LNCaP clone FGC (cell line): Measurements from ENCODE around the gene MICAL1.

ENCODE experiments used
- DNase-seq: peaks from one replicate; pipeline ENCODE4 v3.0.0-alpha.2; 2011; ENCODE audit warnings: low read depth
- H3K4me3 ChIP-seq: 2 replicates; pipeline ENCODE4 v1.5.1; 2011; ENCODE audit warnings: mild to moderate bottlenecking, low read depth, low read length, control low read depth
- TF ChIP-seq, protein P1 (sequence below): IDR thresholded peaks from 2 replicates; pipeline ENCODE4 v1.5.1; 2012; ENCODE audit warnings: mild to moderate bottlenecking; ENCODE audit not compliant: control insufficient read depth, insufficient read depth; ENCODE audit errors: extremely low read depth

MICAL1 gene

GRCh38 chr6:109458774-109459531, 3.4 kb upstream of the MICAL1 start:
- DNase-seq, result no peak
- TF ChIP-seq, protein P1, sequence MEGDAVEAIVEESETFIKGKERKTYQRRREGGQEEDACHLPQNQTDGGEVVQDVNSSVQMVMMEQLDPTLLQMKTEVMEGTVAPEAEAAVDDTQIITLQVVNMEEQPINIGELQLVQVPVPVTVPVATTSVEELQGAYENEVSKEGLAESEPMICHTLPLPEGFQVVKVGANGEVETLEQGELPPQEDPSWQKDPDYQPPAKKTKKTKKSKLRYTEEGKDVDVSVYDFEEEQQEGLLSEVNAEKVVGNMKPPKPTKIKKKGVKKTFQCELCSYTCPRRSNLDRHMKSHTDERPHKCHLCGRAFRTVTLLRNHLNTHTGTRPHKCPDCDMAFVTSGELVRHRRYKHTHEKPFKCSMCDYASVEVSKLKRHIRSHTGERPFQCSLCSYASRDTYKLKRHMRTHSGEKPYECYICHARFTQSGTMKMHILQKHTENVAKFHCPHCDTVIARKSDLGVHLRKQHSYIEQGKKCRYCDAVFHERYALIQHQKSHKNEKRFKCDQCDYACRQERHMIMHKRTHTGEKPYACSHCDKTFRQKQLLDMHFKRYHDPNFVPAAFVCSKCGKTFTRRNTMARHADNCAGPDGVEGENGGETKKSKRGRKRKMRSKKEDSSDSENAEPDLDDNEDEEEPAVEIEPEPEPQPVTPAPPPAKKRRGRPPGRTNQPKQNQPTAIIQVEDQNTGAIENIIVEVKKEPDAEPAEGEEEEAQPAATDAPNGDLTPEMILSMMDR, result no peak
- H3K4me3 ChIP-seq, result no peak overlapping the region

- no peak overlapping the region for H3K4me3 ChIP-seq
- TF ChIP-seq, protein P1, result no peak
- DNase-seq, result no peak
Observed at GRCh38 chr6:109457562-109457996, 2.0 kb upstream of the MICAL1 start.

- DNase-seq, result no peak
- H3K4me3 ChIP-seq, result no peak overlapping the region
- TF ChIP-seq, protein P1, result no peak
Observed at GRCh38 chr6:109456710-109457561, 1.4 kb upstream of the MICAL1 start.

DNA sequence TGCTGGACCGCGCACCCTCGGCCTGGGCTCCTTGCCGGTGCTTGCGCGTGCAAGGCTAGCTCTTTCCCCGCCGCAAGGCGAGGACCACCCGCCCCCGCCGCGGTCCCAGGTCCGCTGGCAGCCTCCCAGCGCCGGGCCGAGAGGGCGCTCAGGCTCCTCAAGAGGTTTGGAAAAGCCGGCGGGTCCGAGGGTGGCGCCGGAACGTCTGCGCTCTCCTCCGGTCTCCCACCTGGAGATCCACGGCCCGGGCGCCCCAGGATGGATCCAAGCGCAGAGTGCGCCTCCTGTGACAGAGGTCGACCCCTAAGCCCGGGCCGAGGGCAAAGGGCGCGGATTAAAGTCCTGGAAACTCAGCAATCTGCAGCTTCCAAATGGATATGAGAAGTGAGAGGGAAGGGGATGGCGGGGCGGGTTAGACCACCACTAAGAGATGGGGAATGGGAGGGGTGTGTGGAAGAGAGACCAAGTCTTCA, 575 bp upstream of the MICAL1 start:
- no peak for DNase-seq
- H3K4me3 ChIP-seq, result peak overlapping the region; percentile 62
- TF ChIP-seq, protein P1, result no peak

- H3K4me3 ChIP-seq, result peak overlapping the region; percentile 62
- no peak for DNase-seq
- TF ChIP-seq, protein P1, result no peak
Observed at GRCh38 chr6:109454496-109455436, 806 bp downstream of the MICAL1 start.
